ENCODE results near the gene PAMR1. TPM values are rescaled to one million over a fixed set of nuclear protein-coding genes. Genes with fewer than 3 reads are reported as not detected.

Gene PAMR1
- total and polyA plus RNA-seq, 7 donors: 0.16 to 1.9 (median 0.72) TPM

DNA sequence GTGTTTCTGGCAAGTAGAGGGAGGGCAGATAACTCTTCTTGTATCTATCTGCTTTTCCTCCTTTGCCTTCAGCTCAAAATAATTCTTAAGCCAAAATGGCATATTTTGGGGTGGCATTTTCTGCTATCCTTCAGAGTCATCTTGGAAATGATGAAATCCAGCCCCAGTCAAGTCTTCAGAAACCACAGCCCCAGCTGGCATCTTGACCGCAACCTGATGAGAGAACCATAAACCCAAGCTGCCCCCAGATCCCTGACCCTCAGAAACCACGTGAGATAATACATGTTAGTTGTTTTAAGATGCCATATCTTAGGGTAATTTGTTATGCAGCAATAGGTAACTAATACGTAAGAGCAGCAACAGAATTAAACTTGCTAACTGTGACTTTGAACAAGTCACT lies 15.1 kb upstream of the PAMR1 start:
- intact Hi-C loops (cut with DNase I): no loop called here
- no peak for ATAC-seq
- Histone ChIP-seq H3K27me3 (ENCODE audit: insufficient read depth in 3 of 3, low read length in 2 of 3) (peaks cover 0 to 3% (median 0%) of the 10 kb centered on the region in 3 donors), H3K36me3 (ENCODE audit: insufficient read depth in 1 of 2, low read depth in 1 of 2) (no peaks in the 10 kb centered on the region), H3K27ac (no peak overlapping the region), H3K4me3 (no peak overlapping the region), H3K9me3 (no peaks in the 10 kb centered on the region), H3K4me1 (no peaks in the 10 kb centered on the region)
- 89 to 91% (median 91%) methylated on average over 3 of the region's 3 CpGs for WGBS, 3 donors
- TF ChIP-seq, protein P1, sequence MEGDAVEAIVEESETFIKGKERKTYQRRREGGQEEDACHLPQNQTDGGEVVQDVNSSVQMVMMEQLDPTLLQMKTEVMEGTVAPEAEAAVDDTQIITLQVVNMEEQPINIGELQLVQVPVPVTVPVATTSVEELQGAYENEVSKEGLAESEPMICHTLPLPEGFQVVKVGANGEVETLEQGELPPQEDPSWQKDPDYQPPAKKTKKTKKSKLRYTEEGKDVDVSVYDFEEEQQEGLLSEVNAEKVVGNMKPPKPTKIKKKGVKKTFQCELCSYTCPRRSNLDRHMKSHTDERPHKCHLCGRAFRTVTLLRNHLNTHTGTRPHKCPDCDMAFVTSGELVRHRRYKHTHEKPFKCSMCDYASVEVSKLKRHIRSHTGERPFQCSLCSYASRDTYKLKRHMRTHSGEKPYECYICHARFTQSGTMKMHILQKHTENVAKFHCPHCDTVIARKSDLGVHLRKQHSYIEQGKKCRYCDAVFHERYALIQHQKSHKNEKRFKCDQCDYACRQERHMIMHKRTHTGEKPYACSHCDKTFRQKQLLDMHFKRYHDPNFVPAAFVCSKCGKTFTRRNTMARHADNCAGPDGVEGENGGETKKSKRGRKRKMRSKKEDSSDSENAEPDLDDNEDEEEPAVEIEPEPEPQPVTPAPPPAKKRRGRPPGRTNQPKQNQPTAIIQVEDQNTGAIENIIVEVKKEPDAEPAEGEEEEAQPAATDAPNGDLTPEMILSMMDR (IDR thresholded peaks at IDR 0.05): no peak
- no peak for DNase-seq

DNA sequence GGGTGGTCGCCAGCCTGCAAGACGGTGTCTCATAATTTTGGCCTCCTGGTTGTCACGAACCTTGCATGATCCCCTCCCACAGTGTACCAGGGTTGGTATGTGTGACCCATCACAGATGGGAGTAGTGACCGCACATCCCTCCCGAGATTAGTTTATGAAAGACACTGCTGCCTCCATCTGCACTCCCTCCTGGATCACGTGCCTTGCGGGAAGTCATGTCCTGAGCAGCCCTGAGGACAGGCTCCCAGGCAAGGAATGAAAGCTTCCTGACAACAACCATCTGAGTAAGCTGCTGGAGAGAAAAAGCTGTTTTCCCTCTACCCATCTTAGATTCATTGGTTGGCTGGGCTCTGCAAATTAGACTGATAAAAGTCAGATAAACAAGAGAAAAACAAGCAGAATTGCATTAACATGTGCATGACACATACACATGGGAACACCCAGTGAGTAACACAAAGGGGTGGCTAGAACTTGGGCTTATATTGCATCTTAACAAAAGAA lies 14.4 kb upstream of the PAMR1 start:
- WGBS, 3 donors: 57 to 72% (median 58%) methylated on average over 7 of the region's 7 CpGs
- Histone ChIP-seq H3K4me3 (no peak overlapping the region), H3K4me1 (no peaks in the 10 kb centered on the region), H3K36me3 (ENCODE audit: insufficient read depth in 1 of 2, low read depth in 1 of 2) (no peaks in the 10 kb centered on the region), H3K27ac (no peak overlapping the region), H3K27me3 (ENCODE audit: insufficient read depth in 3 of 3, low read length in 2 of 3) (peaks cover 0 to 3% (median 0%) of the 10 kb centered on the region in 3 donors), H3K9me3 (no peaks in the 10 kb centered on the region)
- TF ChIP-seq, protein P1 (IDR thresholded peaks at IDR 0.05): no peak
- DNase-seq (peak; percentile 69 to 76), ATAC-seq (peak; percentile 19 to 63 (median 41))
- intact Hi-C loops (cut with DNase I): no loop called here

DNA sequence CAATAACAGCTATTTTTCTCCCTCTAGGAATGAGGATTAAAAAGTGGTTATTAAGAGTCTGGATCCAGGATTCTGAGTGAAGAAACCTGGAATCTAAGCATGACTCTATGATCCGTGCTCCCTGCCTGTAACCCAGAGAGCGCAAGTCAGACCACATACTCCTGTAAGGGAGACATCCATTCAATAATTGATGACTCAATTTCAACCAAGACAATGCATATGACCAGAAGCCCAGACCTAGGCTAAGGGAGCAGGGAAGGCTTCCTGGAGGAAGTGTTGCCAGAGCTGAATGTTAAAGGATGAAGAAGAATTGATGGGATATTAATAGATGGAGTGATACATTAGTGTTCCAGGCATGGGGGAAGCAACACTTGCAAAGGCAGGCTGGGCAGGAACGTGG lies 13.8 kb upstream of the PAMR1 start:
- Histone ChIP-seq H3K4me3 (no peak overlapping the region), H3K4me1 (no peaks in the 10 kb centered on the region), H3K9me3 (no peaks in the 10 kb centered on the region), H3K27ac (no peak overlapping the region), H3K36me3 (ENCODE audit: insufficient read depth in 1 of 2, low read depth in 1 of 2) (no peaks in the 10 kb centered on the region), H3K27me3 (ENCODE audit: insufficient read depth in 3 of 3, low read length in 2 of 3) (peaks cover 0 to 3% (median 0%) of the 10 kb centered on the region in 3 donors)
- no peak for DNase-seq
- intact Hi-C loops (cut with DNase I): no loop called here
- TF ChIP-seq, protein P1 (IDR thresholded peaks at IDR 0.05): no peak
- no peak for ATAC-seq
- 60 to 73% (median 61%) methylated on average over 3 of the region's 3 CpGs for WGBS, 3 donors

DNA sequence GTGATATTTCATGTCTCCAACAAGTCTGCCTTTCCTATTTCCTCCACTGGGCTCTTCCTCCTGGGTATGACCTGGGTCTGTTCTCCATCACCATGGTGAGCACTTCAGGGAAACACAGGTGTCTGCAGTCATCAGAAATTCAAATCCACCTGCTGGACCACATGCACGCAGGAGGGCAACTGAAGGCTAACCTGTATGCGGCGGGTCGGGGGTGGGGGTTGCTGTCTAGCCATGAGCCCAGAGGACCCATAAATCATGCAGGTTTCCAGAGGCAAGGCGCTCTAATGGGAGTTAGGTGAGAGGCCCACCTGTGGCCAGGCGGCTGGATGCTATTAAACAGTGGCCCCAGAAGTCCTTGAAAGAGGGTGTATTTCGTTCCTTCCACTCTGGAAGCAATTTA lies 11.1 kb upstream of the PAMR1 start:
- intact Hi-C loops (cut with DNase I): no loop called here
- no peak for DNase-seq
- H3K27me3 ChIP-seq (ENCODE audit: insufficient read depth in 3 of 3, low read length in 2 of 3): peaks cover 0 to 3% (median under 1%) of the 10 kb centered on the region in 3 donors

More for the DNA sequence above, 11.1 kb upstream of the PAMR1 start:
- no peak for ATAC-seq
- Histone ChIP-seq H3K4me3 (no peak overlapping the region), H3K4me1 (no peaks in the 10 kb centered on the region), H3K36me3 (ENCODE audit: insufficient read depth in 1 of 2, low read depth in 1 of 2) (no peaks in the 10 kb centered on the region), H3K9me3 (no peaks in the 10 kb centered on the region), H3K27ac (no peak overlapping the region)
- TF ChIP-seq, protein P1 (IDR thresholded peaks at IDR 0.05): no peak
- WGBS, 3 donors: 85 to 91% (median 86%) methylated on average over 7 of the region's 7 CpGs

All from psoas muscle (tissue), 8 donors.